SK-N-MC (cell line): ENCODE data around the gene SATB2.

Source experiments
- EZH2 ChIP-seq: fragments of 200-600 bp; sonication (generic); IDR thresholded peaks from one replicate; pipeline ENCODE4 v1.6.1; 2017; ENCODE audit warnings: antibody characterized with exemption
- FOXP2 ChIP-seq: optimal IDR thresholded peaks from 2 replicates; pipeline ENCODE3; 2011; ENCODE audit warnings: mild to moderate bottlenecking, moderate library complexity; ENCODE audit not compliant: insufficient read depth; ENCODE audit errors: extremely low read length, control extremely low read depth
- POLR2AphosphoS5 ChIP-seq: IDR thresholded peaks from 2 replicates; pipeline ENCODE4 v1.6.1; 2012; ENCODE audit warnings: mild to moderate bottlenecking, low read depth, low read length, borderline replicate concordance

GRCh38 chr2:199458009-199458805 lies 468 bp upstream of the SATB2 start:
- TF ChIP-seq EZH2 (no peak), POLR2AphosphoS5 (no peak), FOXP2 (no peak)
